Hematopoietic multipotent progenitor cell treated with erythropoietin and hydrocortisone succinate and interleukin-3 and kit ligand, for 17 days (in vitro differentiated cells): ENCODE results near the gene GNB1.

Experiments used
- DNase-seq: peaks from one replicate; pipeline ENCODE4 v3.0.0-alpha.2; 2015; ENCODE audit warnings: low spot score

GNB1 gene

DNA sequence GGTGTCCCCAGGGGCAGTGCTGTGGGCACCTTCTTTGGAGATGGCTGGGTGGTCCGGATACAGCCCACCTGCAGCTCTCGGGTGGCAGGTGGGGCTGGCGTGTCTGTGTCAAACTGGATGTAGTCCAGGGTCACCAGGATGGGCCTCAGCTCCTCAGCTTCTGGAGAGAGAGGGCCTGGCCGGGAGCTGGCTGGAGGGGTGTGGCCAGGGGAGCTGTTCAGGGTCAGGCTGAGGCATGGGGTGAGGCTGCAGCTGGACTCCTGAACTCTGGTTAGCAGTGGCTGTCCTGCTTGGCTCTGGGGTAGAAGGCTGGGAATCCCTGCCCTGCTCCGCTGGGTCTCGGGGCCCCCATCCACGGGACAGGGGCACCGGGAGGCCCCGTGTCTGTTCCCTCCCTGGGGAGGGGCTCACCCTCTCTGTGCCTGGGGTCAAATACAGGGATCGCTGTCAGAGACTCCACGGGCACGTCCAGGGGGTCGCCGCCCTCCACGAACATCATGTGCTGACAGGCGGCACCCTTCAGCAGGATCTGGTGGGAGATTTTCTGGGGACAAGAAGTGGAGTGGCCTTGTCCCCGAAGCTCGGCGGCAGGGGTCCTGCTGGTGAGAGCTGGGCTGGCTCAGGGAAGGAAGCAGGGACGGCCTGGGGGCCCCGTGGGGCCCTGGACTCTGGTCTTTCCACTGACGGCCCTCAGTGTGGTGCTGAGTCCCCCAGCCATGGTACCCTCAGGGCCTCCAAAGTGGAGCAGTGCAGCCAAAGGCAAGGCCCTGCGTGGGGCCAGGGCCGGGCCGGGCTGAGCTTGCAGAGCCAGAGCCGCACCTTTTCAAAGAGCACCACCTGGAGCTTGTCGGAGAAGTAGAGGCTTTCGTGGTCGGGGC, 32.3 kb upstream of the GNB1 start:
- no peak for DNase-seq

DNA sequence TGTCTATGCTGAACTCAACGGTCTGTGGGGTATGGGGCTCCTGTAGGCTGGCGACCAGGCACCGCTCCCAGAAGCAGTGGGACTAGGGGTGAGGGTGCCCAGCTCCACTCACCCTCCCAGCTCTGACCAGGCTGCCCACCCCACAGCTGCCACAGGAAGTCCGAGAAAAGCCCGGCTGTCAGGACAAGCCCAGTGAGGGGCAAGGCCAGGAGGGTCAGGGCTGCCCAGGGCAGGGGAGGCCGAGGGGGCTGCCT, 31.7 kb upstream of the GNB1 start:
- DNase-seq: no peak

DNA sequence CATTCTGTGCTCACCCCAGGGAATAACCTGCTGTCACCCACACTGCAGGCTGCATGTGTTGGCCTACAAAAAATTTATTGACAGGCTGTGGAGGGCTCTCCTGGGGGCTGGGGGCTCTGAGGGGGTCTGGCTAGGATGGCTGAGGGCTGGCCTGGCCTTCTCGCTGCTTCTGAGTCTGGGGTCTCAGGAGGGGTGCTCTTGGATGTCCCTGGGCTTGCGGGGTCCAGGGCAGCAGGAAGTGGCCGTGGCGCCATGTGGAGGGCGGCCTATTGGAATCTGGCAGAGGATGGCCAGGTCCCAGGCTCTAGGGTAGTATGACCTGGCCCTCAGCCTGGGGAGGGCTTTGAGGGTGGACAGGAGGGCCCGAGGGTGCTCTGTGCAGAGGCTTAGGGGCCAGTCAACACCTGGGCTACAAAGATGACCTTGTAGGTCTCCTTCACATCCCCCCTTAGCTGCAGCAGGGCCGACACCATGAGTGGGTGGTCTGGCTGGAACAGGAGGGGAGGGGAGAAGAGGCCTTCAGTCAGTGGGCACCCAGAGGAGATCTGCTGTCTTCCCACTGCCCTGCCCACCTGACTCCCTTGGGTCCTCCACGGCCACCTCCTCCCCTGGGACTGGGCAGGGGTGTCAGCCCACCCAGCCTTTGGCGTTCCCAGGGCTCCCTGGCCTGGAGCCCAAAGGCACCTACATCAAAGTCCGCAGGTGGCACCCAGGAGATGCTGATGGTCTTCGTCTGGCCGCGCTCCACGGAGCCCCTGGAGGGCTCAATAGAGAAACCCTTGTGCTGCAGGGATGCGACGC, 31.2 kb upstream of the GNB1 start:
- DNase-seq: no peak

DNA sequence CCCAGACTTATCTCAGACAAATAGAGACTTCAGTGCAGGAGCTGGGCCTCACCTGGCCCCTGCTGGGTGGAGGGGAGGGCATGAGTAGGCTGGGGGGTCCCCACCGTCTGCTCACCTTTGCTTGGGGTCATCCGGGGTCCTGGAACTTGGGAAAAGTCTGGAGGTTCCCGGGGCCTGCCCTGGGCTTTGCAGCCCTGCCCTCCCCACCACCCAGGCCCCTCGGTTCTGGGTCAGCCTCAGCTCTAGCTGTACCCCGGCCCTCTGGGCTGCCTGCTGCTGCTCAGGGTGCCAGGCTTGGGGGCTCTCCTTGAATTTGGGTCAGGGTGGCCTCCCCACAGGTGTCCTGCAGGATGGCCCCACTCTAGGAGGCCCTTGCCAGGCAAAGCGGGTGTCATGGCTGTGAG, 30.6 kb upstream of the GNB1 start:
- DNase-seq: no peak

DNA sequence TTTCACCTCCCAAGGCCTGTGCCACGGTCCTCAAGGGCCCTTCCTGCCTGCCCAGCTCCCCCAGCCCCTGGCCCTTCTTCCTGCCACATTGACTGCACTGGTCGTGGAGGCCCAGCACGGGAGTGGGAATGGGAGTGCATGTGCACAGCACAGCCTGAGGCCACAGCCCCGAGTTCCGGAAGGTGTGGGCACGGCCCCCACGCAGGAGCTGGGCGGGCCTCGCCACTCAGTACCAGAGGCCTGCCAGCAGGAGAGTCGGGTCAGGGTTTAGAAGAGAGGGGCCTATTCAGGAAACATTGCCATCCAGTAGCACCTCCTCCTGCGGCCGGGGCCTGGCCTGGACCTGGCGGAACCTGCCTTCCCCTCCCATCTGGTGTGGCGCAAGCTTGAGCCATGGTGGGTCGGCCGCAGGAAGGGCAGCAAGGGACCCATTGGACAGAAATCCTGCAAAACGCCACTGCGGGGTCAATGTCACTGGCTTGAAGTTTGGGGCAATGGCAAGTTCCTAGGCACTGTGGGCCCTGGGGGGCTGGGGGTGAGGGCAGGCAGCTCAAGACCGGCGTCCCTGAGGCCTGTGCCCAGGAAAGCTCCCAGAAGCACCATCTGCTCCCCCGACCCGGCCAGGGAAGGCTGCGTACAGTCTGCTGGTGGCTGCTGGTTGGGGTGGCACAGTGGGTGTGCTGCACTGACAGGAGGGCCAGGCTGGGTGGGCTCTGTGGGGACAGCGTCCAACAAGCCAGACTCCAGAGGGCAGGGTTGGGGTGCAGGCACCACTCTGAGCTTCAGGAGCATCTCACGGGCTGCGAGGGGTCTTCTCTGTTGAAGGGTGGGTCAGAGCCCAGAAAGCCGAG, 29.9 kb upstream of the GNB1 start:
- no peak for DNase-seq

DNA sequence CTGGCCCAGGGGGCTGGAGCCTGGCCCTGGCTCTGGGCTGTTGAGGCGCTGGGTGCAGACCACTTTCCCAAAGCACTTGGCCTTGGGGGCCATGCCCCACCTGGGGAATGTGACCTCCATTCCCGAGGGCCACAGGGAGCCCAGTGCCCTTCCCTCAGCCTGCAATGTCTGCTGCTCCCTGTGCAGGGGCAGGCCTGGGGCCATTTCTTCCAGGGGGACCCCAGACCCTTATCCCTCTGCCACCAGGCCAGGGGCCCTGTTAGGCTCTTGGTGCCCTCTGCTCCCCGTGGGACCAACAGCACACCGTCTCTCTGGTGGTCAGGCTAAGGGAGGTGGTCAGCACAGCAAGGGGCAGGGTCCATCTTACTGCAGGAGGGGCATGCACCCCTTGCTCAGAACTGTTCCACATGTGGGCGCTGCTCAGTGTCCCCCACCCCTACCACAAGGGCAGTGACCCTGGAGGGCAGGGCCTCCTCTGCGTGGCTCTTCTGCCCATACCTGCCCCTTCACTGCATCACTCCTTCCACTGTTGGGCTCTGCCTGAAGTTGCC, 29.2 kb upstream of the GNB1 start:
- no peak for DNase-seq

DNA sequence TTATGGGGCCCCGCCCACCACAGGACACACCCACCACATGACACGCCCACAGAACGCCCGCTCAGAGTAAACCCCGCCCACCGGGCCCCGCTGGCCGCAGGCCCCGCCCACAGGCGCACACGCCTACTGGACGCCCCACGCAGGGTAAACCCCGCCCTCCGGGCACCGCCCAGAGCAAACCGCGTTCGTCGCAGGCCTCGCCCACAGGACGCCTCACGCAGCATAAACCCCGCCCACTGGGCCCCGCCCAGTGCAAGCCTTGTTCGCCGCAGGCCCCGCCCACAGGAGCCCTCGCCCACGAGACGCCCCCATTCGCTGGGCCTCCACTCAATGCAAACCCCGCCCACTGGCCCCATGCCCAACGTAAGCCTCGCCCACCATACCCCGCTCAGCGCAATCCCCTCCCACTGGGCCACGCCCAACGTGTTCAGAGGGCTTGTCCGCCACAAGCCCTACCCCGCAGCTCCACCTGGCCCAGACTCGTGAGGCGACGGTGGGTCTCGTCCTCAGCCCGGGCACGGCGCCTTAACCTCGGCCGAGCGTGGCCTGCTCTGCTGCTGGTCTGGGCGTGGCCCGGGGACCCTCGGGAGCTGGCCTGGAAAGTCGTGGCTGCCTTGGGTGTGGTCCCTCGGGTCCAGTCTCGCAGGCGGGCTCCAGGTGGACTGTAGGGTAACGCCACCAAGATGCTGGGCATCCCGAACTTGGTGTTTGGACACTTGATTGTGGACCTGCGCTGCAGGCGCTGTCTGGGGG, 28.6 kb upstream of the GNB1 start:
- DNase-seq: peak; percentile 100

DNA sequence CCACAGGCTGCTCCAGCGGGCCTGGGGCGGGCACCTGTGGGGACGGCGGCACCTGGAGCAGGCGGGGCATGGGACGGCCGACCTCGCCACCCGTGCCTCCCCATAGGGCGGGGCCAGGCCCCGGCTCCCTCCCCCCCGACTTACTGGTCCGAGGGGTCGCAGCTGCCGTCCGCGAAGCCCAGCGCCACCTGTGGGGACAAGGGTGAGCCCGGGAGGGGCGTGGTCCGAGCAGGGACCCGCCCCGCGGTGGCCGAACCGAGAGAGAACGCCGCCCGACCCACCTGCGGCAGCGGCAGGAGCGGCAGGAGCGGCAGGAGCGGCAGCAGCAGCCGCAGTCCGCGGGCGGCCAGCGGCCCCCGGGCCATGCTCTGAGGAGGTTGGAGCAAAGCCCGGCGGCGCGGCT, 28.0 kb upstream of the GNB1 start, which contains the start of gene TMEM52:
Gene TMEM52 (minus strand): TSS at position 379 of the 403 bp plus-strand sequence. CDS start 14 bp downstream, at position 365.
- no peak for DNase-seq

DNA sequence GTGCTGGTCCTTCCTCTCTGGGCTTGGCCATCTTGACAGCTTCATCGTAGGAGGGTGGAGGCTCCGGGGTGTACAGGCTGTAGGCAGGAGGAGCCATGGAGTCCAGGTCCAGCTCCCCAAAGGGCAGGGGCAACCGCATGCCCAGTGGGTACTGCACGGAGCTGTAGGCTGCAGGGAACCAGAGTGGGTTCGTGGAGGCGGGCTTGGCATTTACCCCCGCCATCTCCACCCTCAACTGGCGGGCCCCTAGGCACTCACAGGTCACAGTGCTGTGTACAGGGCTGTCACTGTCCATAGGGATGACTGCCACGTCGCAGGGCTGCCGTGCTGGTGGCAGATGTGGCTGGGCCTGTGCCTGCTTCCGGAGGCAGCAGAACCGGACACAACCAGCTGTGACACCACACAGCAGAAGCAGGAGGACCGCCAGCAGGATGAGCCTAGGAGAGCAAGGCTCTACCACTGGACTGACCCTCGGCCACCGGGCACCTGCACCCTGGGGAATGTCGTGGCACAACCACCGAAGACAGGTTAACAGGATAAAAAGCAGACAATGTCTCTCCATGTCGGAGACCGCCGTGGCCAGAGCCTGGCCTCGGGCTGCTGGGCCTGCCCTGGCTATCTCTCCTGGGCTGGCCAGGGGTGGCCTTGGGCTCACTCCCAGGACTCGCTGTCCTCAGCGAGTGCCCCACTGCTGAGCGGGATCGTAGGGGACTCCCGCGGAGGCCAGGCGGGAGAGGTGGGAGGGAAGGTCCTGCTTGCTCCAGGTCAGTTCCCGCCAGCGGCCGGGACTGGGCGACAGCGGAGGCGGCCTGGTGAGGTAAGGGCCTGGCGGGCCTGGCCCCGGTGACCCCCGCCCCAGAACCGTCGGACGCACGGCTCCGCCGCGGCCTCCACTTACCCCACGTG, 27.4 kb upstream of the GNB1 start:
- no peak for DNase-seq

DNA sequence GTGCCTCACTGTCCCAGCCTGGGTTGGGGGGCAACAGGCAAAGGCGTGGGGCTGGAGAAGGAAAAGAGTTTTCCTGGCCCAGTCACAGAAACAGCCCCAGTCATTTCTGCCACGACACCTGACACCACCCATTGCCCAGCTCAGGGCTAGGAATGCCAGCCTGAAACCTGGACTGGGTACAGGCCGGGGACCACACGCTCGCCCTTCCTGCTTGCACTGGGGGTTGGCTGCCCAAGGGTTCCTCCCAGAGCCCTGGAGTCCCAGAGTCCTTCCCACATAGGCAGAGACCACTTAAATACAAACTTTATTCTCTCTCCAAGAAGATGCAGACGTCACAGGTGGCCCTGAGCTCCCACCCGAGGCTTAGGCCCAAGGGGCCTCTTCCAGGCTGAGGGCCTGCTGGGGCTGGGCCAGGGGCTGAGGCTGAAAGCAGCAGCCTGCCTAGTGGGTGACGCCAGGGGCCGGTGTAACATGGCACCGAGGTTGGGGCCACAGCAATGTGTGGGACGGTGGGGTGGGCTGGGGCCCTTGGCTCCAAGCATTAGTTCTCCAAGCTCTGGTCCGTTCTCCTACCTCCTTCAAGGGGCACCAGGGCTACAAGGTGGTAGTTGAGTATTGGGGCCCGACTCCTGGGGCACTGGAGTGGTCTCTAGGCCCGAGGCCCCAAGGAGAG, 26.6 kb upstream of the GNB1 start:
- DNase-seq: no peak

DNA sequence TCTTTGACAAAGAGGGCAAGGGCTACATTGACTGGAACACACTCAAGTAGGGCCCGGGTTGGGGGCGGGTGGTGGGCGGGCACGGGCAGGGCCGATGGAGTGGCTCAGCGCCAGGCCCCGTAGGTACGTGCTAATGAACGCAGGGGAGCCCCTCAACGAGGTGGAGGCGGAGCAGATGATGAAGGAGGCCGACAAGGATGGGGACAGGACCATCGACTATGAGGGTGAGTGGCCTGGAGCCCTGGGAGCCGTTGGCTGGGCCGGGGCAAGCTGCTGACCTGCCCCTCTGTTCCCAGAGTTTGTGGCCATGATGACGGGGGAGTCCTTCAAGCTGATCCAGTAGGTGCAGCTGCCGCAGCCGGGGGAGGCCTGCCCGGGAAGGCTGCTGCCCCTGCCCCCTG, 26.0 kb upstream of the GNB1 start:
- DNase-seq: no peak

DNA sequence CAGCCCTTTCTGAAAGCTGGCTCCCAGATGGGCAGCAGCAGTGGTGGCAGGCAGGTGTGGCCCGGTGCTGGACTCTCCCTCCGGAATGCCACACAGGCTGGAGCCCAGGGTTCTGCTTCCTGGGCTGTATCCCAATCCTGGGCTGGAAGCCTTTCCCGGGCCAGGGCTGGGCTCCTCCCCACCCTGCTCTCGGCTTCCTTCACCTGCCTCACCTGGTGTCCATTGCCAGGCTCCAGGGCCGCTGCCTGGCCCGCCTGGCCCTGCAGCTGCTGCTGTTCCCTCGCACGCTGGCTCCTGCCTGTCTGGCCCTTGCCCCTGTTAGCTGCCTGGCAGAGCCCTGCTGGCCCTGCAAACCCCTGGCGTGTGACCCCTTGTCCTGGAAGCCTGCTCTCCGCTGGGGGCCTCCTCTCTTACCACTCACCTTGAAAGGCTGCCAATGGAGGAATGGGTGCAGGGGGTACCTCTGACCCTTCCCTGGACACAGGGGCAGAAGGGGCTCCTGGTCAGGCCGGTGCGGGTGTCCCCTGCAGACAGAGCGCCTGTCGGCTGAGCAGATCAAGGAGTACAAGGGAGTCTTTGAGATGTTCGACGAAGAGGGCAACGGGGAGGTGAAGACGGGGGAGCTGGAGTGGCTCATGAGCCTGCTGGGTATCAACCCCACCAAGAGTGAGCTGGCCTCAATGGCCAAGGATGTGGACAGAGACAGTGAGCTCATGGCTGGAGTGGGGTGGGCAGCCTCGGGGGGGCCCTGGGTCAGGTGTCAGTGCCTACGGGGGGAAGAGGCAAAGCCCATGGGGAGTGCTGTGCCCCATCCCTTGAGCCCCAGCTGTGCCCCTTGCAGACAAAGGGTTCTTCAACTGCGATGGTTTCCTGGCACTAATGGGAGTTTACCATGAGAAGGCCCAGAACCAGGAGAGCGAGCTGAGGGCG, 25.3 kb upstream of the GNB1 start:
- no peak for DNase-seq

DNA sequence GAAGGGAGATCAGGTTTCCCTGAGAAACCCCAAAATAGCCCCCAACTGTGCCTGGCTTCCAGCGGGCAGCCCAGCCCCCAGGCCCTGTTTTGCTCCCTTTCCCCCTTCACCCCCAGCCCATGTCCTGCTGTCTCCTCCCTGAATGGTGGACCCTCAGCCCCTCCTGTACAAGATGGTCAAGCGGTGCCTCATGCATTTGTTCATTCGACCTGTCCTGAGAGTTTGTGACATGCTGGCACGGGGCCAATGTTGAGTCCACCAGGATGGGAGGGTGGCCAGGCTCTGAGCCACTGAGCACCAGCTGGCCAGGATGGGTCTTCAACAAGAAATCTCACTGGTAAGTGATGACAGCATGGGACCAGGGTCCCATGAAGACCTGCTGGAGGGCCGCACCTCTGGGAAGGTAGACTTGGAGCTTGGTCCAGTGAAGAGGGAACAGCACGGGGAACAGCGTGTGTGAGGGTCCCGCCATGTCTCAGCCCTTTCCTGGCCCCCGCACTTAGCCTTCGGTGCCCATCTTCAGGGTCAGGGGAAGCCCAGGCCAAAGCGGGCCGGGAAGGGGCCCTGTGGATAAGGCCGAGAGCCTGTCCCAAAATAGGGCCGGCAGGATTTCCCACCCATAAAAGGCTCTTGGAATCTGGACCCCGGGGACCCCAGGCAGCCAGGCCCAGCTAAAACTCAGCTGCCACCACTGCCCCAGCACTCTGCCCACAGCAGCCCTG, 24.2 kb upstream of the GNB1 start, which contains the start of gene CALML6:
Gene CALML6 (plus strand): TSS at position 290 of the 722 bp plus-strand sequence. CDS start 21 bp downstream, at position 311.
- no peak for DNase-seq

DNA sequence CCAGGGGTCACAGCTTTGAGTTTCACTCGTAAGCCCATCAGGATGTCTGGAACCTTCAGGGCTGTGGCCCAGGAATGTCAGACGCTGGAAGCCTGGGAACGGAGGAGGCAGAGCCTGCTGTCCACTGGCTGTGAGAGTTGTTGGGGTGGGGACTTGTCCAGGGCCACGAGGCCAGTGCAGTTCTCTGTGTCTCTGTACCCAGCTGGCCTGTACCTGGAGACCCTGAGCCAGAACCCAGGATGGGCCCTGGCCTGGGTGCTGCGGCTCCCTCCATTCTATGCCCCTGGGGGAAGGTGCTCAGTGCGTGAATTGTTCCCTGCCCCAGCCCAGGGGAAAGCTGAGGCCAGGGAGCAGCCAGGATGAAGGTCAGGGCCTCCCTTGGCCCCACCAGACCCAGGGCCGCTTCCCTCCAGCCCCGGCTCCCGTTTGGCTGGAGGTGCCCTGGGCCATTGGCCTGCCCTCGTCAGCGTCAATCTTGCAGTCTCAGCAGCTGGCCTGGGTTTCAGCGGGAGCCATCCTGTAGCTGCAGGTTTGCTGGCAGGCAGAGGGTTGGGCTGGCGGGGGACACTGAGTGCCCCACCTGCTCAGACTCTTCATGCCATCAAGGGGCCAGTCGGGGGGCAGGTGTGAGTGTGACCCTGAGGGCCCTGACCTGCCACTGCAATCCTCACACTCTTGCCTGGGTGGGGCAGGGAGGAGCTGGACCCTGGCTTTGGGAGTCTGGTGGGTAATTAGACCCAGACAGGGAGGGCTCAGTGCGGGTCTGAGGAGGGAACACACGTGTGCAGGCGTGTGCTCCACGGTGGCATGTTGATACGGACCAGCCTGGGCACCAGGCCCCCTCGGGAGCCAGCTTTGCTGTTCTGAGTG, 23.4 kb upstream of the GNB1 start:
- no peak for DNase-seq

DNA sequence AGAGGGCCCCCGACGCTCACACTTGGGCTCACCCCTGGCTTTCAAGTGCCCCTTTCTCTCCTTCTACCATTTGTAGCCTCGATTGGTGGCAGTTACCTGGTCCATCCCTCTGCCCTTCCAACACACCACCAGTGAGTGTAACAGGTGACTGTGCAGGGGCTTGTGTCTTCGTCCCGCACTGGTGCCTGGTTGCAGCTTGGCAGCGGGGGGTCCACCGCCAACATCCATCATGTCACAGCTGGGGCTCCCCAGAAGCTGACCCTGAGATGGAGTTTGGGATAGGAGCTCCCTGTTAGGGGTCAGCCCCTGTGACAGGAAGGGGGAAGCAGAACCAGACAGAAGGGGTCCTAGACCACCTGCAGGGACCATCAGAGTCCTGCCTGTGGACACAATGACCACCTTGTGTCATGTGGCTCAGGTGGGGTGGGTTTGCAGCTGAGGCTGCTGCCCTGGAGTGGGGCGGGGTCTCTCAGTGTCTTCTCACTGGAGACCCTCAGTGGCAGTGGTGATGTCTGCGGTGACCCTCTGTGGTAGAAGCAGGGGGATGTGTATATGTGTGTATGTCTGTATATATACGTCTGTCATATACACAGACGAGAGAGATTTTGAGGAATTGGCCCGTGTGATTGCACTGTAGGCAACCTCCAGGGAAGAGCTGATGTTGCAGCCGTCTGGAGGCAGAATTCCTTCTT, 20.6 kb upstream of the GNB1 start:
- DNase-seq: no peak

DNA sequence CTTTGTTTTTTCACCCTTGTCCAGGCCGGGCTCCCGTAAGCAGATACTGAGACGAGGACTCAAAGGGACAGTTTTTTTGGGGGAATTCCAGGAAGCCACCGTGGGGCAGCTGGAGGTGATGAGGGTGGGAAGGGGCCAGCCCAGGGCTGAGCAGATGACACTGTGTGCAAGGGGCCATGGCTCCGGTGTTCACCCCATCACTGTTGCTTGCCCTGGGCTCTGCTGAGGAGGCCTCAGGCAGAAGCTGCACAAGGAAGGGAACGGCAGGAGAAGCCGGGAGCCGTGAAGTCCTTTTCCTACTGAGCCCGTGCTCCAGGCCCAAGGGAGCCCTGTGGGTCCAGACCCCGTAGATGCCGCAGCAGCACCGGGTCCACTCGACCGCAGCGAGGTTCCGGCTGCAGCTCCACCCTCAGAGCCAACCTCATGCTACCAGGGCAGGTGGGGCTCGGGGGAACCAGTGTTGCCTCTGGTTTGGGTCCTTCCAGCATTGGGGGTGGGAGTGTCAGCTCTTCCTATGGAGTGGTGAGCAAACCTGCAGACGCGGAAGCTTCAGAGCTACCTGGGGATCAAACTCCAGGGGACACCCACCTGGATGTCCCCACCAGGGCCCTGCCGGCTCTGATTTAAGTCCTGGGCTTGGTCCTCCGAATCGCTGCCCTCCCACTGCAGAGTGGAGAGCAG, 19.9 kb upstream of the GNB1 start:
- no peak for DNase-seq
